Effector memory CD4-positive, alpha-beta T cell (primary cell): Measurements from ENCODE around the gene WWC2.

ENCODE experiments used
- DNase-seq, 3 donors: peaks; one replicate each; pipeline ENCODE4 v3.0.0-alpha.2; 2020
- H3K27ac ChIP-seq: 2 replicates; pipeline ENCODE4 v1.7.0; 2013; ENCODE audit warnings: mild to moderate bottlenecking, low read length, moderate library complexity; ENCODE audit not compliant: insufficient read depth, poor library complexity, severe bottlenecking
- H3K27me3 ChIP-seq: replicated peaks from 2 replicates; pipeline ENCODE4 v1.7.0; 2013; ENCODE audit warnings: mild to moderate bottlenecking, low read length; ENCODE audit not compliant: insufficient read depth, control insufficient read depth, poor library complexity, severe bottlenecking
- H3K36me3 ChIP-seq: 2 replicates; pipeline ENCODE4 v1.7.0; 2013; ENCODE audit warnings: mild to moderate bottlenecking, low read length, moderate library complexity; ENCODE audit not compliant: control insufficient read depth, insufficient read depth
- H3K4me1 ChIP-seq: 2 replicates; pipeline ENCODE4 v1.7.0; 2013; ENCODE audit warnings: low read length, mild to moderate bottlenecking; ENCODE audit not compliant: control insufficient read depth, insufficient read depth, poor library complexity, severe bottlenecking
- H3K4me3 ChIP-seq: 2 replicates; pipeline ENCODE4 v1.7.0; 2013; ENCODE audit warnings: low read length, low read depth, mild to moderate bottlenecking; ENCODE audit not compliant: insufficient read depth, poor library complexity, severe bottlenecking
- H3K9me3 ChIP-seq: 2 replicates; pipeline ENCODE4 v1.7.0; 2013; ENCODE audit warnings: mild to moderate bottlenecking, low read length, moderate library complexity; ENCODE audit not compliant: control insufficient read depth

The WWC2 gene

GRCh38 chr4:183242291-183242690 lies 143.2 kb downstream of the WWC2 start:
- H3K27ac ChIP-seq: no peak overlapping the region
- H3K27me3 ChIP-seq: no peaks in the 10 kb centered on the region
- H3K9me3 ChIP-seq: no peaks in the 10 kb centered on the region
- no peak for DNase-seq
- H3K36me3 ChIP-seq: no peaks in the 10 kb centered on the region
- H3K4me3 ChIP-seq: no peak overlapping the region
- H3K4me1 ChIP-seq: no peaks in the 10 kb centered on the region

- Histone ChIP-seq H3K4me3 (no peak overlapping the region), H3K27me3 (no peaks in the 10 kb centered on the region), H3K9me3 (no peaks in the 10 kb centered on the region), H3K4me1 (no peaks in the 10 kb centered on the region), H3K27ac (no peak overlapping the region), H3K36me3 (no peaks in the 10 kb centered on the region)
- no peak for DNase-seq
Measured at GRCh38 chr4:183244019-183244418, 145.0 kb downstream of the WWC2 start.

GRCh38 chr4:183244506-183244905 lies 145.4 kb downstream of the WWC2 start:
- Histone ChIP-seq H3K27me3 (no peaks in the 10 kb centered on the region), H3K4me3 (no peak overlapping the region), H3K9me3 (no peaks in the 10 kb centered on the region), H3K36me3 (no peaks in the 10 kb centered on the region), H3K4me1 (no peaks in the 10 kb centered on the region), H3K27ac (no peak overlapping the region)
- no peak for DNase-seq

- no peak overlapping the region for H3K4me3 ChIP-seq
- H3K4me1 ChIP-seq: no peaks in the 10 kb centered on the region
- no peaks in the 10 kb centered on the region for H3K9me3 ChIP-seq
- no peak for DNase-seq
- H3K27ac ChIP-seq: no peak overlapping the region
- H3K27me3 ChIP-seq: no peaks in the 10 kb centered on the region
- no peaks in the 10 kb centered on the region for H3K36me3 ChIP-seq
Measured at GRCh38 chr4:183248201-183248600, 149.1 kb downstream of the WWC2 start.

- DNase-seq: no peak
- Histone ChIP-seq H3K9me3 (no peaks in the 10 kb centered on the region), H3K4me1 (no peaks in the 10 kb centered on the region), H3K36me3 (no peaks in the 10 kb centered on the region), H3K4me3 (no peak overlapping the region), H3K27ac (no peak overlapping the region), H3K27me3 (no peaks in the 10 kb centered on the region)
Measured at GRCh38 chr4:183249854-183250253, 150.8 kb downstream of the WWC2 start.

- H3K9me3 ChIP-seq: no peaks in the 10 kb centered on the region
- H3K27ac ChIP-seq: no peak overlapping the region
- no peak for DNase-seq
- H3K4me3 ChIP-seq: no peak overlapping the region
- no peaks in the 10 kb centered on the region for H3K27me3 ChIP-seq
- H3K36me3 ChIP-seq: no peaks in the 10 kb centered on the region
- no peaks in the 10 kb centered on the region for H3K4me1 ChIP-seq
Measured at GRCh38 chr4:183250831-183251230, 151.8 kb downstream of the WWC2 start.

GRCh38 chr4:183252959-183253358 lies 153.9 kb downstream of the WWC2 start:
- H3K9me3 ChIP-seq: no peaks in the 10 kb centered on the region
- no peak overlapping the region for H3K4me3 ChIP-seq
- DNase-seq: no peak
- no peaks in the 10 kb centered on the region for H3K27me3 ChIP-seq
- no peak overlapping the region for H3K27ac ChIP-seq
- no peaks in the 10 kb centered on the region for H3K4me1 ChIP-seq
- H3K36me3 ChIP-seq: no peaks in the 10 kb centered on the region

- no peaks in the 10 kb centered on the region for H3K36me3 ChIP-seq
- no peaks in the 10 kb centered on the region for H3K4me1 ChIP-seq
- H3K4me3 ChIP-seq: no peak overlapping the region
- H3K27me3 ChIP-seq: no peaks in the 10 kb centered on the region
- no peaks in the 10 kb centered on the region for H3K9me3 ChIP-seq
- no peak for DNase-seq
- H3K27ac ChIP-seq: no peak overlapping the region
Measured at GRCh38 chr4:183253451-183253850, 154.4 kb downstream of the WWC2 start.

- H3K9me3 ChIP-seq: no peaks in the 10 kb centered on the region
- no peaks in the 10 kb centered on the region for H3K27me3 ChIP-seq
- no peak for DNase-seq
- no peaks in the 10 kb centered on the region for H3K36me3 ChIP-seq
- no peaks in the 10 kb centered on the region for H3K4me1 ChIP-seq
- no peak overlapping the region for H3K4me3 ChIP-seq
- no peak overlapping the region for H3K27ac ChIP-seq
Measured at GRCh38 chr4:183254162-183254561, 155.1 kb downstream of the WWC2 start.

- H3K4me3 ChIP-seq: no peak overlapping the region
- H3K4me1 ChIP-seq: no peaks in the 10 kb centered on the region
- no peak overlapping the region for H3K27ac ChIP-seq
- no peaks in the 10 kb centered on the region for H3K9me3 ChIP-seq
- H3K27me3 ChIP-seq: no peaks in the 10 kb centered on the region
- DNase-seq: no peak
- H3K36me3 ChIP-seq: no peaks in the 10 kb centered on the region
Measured at GRCh38 chr4:183255487-183255886, 156.4 kb downstream of the WWC2 start.

GRCh38 chr4:183256343-183256742 lies 157.3 kb downstream of the WWC2 start:
- no peaks in the 10 kb centered on the region for H3K4me1 ChIP-seq
- no peak for DNase-seq
- no peaks in the 10 kb centered on the region for H3K9me3 ChIP-seq
- H3K4me3 ChIP-seq: no peak overlapping the region
- no peak overlapping the region for H3K27ac ChIP-seq
- H3K36me3 ChIP-seq: no peaks in the 10 kb centered on the region
- no peaks in the 10 kb centered on the region for H3K27me3 ChIP-seq
